Stimulated activated effector memory CD8-positive, alpha-beta T cell treated with anti-CD3 and anti-CD28 coated beads, Interleukin-12 subunit alpha, Interleukin-12 subunit beta, amount 100 ng/mL, for 72 hours (primary cell): ENCODE results near the gene HOXB3.

Experiments
- ATAC-seq: fragments of 150-1000 bp; cut with Tn5 transposase; 2 replicates; pipeline ENCODE4 v1.10.0; 2021
- DNase-seq, 2 donors: peaks; one replicate each; pipeline ENCODE4 v3.0.0; 2021 to 2022; ENCODE audit warnings: low spot score in 2 of 2
- H3K27ac Mint-ChIP-seq: one replicate; pipeline ENCODE4 v1.8.0; 2022; ENCODE audit warnings: mild to moderate bottlenecking, mixed read lengths
- H3K36me3 Mint-ChIP-seq: one replicate; pipeline ENCODE4 v1.8.0; 2022; ENCODE audit warnings: mild to moderate bottlenecking, mixed read lengths
- H3K4me1 Mint-ChIP-seq: one replicate; pipeline ENCODE4 v1.8.0; 2022; ENCODE audit warnings: mixed read lengths
- H3K4me3 Mint-ChIP-seq: one replicate; pipeline ENCODE4 v1.8.0; 2022; ENCODE audit warnings: mild to moderate bottlenecking, mixed read lengths
- H3K9me3 Mint-ChIP-seq: one replicate; pipeline ENCODE4 v1.8.0; 2022; ENCODE audit warnings: mixed read lengths

HOXB3 gene

DNA sequence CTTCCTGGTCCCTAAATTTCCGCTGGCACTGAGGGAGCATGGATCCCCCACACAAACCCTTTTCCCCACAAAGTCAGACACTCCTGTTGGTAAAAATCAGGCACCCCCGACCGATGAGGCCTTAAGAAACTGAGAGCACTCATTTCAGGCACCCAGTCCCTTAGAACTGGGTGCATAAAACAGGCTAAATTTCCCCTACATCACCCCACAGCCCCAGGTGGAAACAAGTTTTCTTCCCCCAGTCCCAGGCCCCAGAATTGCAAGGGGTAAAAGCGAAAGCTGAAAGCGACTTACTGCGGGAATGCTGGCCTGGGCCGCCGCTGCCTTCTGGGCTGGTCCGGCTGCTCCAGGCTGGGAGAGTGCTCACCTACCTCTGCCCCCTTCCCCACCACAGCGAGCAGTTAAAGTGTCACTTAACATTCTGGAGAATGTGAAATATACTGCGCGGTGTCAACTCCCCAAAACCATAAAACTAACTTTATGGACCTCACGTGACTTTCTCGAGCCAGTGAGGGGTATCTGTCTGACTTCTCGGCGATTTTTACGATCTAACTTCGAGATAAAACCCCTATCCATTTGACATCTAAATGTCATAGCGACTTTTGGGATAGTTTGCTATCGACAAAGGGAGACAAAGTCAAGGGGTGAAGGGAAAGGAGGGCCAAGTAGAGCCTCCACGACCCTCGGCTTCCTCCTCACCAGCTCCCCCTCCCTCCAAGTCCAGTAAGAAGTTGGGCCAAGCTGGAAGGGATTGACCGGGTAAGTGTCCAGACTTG, at the start of gene HOXB3:
TSS of gene HOXB3 (minus strand) at position 411 of the 776 bp plus-strand sequence. CDS start 37,767 bp downstream, outside the sequence.
- Mint-ChIP-seq H3K9me3 (no peaks in the 10 kb centered on the region), H3K4me1 (peaks cover 50% of the 10 kb centered on the region), H3K4me3 (no peak within 1 kb of the TSS), H3K36me3 (no peaks in the 10 kb centered on the region), H3K27ac (peak within 1 kb of the TSS; percentile 27)
- ATAC-seq (no peak), DNase-seq (no peak)

- Mint-ChIP-seq H3K4me1 (peaks cover 16% of the 10 kb centered on the region), H3K4me3 (no peak overlapping the region), H3K27ac (no peak overlapping the region), H3K36me3 (peaks cover 5% of the 10 kb centered on the region), H3K9me3 (no peaks in the 10 kb centered on the region)
- ATAC-seq (no peak), DNase-seq (no peak)
Observed at GRCh38 chr17:48639136-48639535, 49.1 kb upstream of the HOXB3 start.

GRCh38 chr17:48637323-48638260, 47.6 kb upstream of the HOXB3 start:
- Mint-ChIP-seq H3K36me3 (peaks cover 5% of the 10 kb centered on the region), H3K4me3 (peak overlapping the region; percentile 25), H3K9me3 (no peaks in the 10 kb centered on the region), H3K4me1 (peaks cover 20% of the 10 kb centered on the region), H3K27ac (no peak overlapping the region)
- ATAC-seq (peak; percentile 27), DNase-seq (no peak)

DNA sequence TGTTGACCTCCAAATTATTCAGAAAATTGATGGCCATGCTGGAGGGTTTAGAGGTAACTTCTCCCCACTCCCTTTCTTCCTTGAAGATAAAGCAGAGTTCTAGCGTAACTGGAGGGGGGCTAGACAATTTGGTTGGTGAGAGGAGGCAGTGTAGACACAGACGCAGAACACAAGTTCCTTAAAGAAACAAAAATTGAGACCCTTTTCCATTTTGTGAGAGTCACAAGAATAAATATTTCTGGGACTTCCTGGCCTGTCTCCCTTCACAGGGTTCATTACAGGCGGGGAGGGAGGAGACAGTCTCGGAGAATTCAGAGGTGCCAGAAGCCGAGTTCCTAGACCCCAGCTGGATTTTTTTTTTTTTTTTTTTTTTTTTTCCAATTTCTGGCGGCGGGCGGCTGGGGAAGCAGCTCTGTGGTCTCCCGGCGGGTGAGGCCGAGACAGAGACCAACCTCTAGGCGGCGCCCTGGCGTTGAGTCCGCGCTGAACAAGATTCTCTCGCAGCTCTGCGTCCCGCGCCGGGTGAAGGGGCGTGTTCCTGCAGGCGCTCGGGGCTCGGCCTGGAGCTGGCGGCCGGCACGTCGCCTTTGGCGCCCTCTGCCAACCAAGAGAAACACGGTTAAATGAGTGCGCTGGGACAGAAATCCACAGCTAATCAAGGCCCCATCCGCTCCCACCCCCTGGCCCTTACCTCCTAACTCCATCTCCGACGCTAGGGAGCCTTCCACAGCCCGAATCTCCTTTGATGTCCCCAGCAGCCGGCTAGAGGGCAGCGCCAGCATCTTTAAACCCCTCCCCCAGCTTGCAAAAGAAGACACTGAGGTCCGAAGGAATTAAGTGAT, 46.4 kb upstream of the HOXB3 start:
- H3K36me3 Mint-ChIP-seq: peaks cover 5% of the 10 kb centered on the region
- H3K4me1 Mint-ChIP-seq: peaks cover 17% of the 10 kb centered on the region
- H3K27ac Mint-ChIP-seq: no peak overlapping the region
- H3K9me3 Mint-ChIP-seq: no peaks in the 10 kb centered on the region
- ATAC-seq (peak; percentile 83), DNase-seq (peak; percentile 67 to 84)
- peak overlapping the region; percentile 25 for H3K4me3 Mint-ChIP-seq

DNA sequence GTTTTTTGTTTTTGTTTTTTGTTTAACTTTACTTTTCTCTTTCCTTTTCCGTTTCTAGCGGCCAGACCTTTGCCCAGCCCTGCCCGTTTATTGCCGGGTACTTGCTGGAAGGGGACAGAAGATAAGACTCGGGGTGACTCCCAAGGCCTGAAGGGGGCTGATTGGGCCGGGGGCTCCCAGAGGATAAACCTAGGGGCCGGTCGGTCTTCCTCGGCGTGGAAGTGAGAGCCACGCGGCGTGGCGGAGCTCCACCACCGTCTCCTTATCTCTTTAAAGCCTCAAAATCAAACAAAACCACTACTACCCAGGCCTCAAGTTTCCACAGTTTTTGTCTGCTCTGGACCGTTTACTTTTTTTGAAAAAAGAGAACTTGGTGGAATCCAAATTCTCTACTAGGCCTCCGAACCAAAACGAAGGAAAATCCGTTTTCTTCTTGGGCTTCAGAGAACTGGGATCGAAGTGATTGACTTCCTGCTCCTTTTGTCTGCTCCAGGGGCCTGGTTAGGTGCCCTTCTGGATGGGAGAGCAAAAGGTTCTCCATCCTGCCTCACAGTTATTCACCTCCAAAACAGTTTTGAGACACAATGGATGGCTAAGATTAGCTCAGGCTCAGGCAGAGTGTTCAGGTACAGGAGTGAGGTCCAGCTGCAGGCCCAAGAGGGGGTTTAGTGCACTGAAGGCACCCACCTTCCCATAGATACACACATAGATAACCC, 44.6 kb upstream of the HOXB3 start:
- ATAC-seq (no peak), DNase-seq (no peak)
- H3K4me1 Mint-ChIP-seq: peaks cover 14% of the 10 kb centered on the region
- H3K4me3 Mint-ChIP-seq: peak overlapping the region; percentile 61
- H3K36me3 Mint-ChIP-seq: peaks cover 5% of the 10 kb centered on the region
- no peaks in the 10 kb centered on the region for H3K9me3 Mint-ChIP-seq
- no peak overlapping the region for H3K27ac Mint-ChIP-seq

GRCh38 chr17:48633266-48633677, 43.2 kb upstream of the HOXB3 start:
- Mint-ChIP-seq H3K4me3 (peak overlapping the region; percentile 61), H3K4me1 (peaks cover 14% of the 10 kb centered on the region), H3K36me3 (peaks cover 5% of the 10 kb centered on the region), H3K27ac (no peak overlapping the region), H3K9me3 (no peaks in the 10 kb centered on the region)
- DNase-seq: no peak
- no peak for ATAC-seq

DNA sequence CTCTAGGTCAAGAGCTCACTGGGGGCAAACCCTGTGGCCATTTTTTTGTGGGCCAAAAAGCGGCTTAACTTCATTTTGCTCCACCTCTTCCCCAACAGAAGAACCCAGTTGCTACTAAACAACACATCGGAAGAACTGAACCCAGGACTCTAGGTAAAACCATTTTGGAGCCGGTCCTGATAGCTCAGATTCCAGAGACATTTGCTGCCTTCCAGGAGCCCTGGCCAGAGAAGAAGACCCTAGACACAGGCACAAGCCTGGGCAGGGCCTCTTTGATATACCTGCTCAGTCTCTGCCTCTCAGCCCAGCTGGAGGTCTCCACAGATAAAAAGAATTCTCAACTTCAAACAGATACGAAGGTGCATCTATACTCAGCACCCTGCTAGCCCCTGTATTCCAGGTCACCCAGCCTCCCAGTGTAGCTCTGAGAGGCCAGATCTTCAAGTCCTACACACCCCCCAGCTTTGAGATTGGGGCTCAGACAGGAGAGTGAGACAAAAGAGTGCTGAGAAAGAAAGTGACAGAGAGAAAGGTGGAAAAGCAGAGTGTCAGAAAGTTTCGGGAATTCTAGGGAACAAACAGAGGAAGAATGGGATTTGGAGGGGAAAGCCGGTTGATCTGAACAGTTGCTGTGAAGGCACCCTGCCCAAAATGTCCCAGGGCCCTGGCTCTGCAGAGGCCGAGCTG, 42.7 kb upstream of the HOXB3 start:
- peak overlapping the region; percentile 1 for H3K4me3 Mint-ChIP-seq
- peaks cover 5% of the 10 kb centered on the region for H3K36me3 Mint-ChIP-seq
- H3K9me3 Mint-ChIP-seq: no peaks in the 10 kb centered on the region
- H3K27ac Mint-ChIP-seq: no peak overlapping the region
- DNase-seq: no peak
- no peak for ATAC-seq
- peaks cover 14% of the 10 kb centered on the region for H3K4me1 Mint-ChIP-seq

- Mint-ChIP-seq H3K4me1 (peaks cover 14% of the 10 kb centered on the region), H3K36me3 (peaks cover 5% of the 10 kb centered on the region), H3K4me3 (peak overlapping the region; percentile 1), H3K27ac (no peak overlapping the region), H3K9me3 (no peaks in the 10 kb centered on the region)
- ATAC-seq (no peak), DNase-seq (no peak)
Observed at GRCh38 chr17:48631693-48632578, 41.9 kb upstream of the HOXB3 start.

DNA sequence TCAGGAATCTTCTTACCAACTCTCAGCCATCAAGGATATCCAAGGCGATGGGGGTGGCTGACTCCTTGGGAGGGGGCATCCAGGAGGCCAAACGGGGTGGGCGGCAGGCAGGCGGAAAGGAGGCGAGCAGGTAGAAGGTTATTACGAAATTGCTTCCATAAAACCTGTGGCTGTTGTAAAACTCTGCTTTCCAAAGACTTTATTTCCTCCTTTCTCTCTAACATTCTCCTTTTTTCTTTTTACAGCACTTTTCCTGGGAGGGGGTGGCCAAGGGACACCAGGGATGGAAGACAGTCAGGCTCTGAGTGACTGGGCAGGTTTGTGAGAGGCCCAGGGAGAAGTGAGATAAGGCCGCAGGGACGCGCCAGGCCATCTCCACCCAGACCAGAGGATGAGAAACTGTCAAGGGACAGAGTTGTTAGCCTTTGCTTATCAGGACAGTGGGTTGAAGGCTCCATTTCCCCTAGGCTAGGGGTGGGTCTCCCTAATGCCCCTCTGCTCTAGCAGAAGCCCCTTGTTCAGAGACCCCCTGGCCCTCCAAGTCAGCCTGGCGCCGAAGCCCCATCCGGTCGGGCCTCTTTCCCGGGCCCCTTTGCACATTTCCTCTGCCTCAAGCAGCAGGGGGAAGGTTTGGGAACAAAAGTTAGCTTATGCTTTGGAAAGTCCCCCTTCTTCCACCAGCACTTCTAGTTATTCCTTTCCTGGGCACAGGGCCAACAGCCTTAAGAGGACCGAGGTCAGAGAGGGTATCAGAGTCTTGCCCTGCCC, 41.1 kb upstream of the HOXB3 start:
- H3K27ac Mint-ChIP-seq: no peak overlapping the region
- ATAC-seq: no peak
- peaks cover 18% of the 10 kb centered on the region for H3K4me1 Mint-ChIP-seq
- H3K36me3 Mint-ChIP-seq: peaks cover 5% of the 10 kb centered on the region
- H3K9me3 Mint-ChIP-seq: no peaks in the 10 kb centered on the region
- DNase-seq: no peak
- no peak overlapping the region for H3K4me3 Mint-ChIP-seq

GRCh38 chr17:48630009-48630924, 40.2 kb upstream of the HOXB3 start:
- Mint-ChIP-seq H3K27ac (no peak overlapping the region), H3K4me3 (no peak overlapping the region), H3K4me1 (peaks cover 24% of the 10 kb centered on the region), H3K36me3 (peaks cover 5% of the 10 kb centered on the region), H3K9me3 (no peaks in the 10 kb centered on the region)
- DNase-seq: no peak
- ATAC-seq: no peak

GRCh38 chr17:48629411-48629759, 39.3 kb upstream of the HOXB3 start:
- no peak overlapping the region for H3K4me3 Mint-ChIP-seq

More at GRCh38 chr17:48629411-48629759, 39.3 kb upstream of the HOXB3 start:
- Mint-ChIP-seq H3K9me3 (no peaks in the 10 kb centered on the region), H3K27ac (no peak overlapping the region), H3K4me1 (peaks cover 24% of the 10 kb centered on the region), H3K36me3 (peaks cover 3% of the 10 kb centered on the region)
- ATAC-seq (no peak), DNase-seq (no peak)
